Glutamatergic neuron (in vitro differentiated cells): ENCODE results near the gene TSACC. TPM values are rescaled to one million over a fixed set of nuclear protein-coding genes. Genes with fewer than 3 reads are reported as not detected.

ENCODE experiments used
- DNase-seq: peaks from one replicate; pipeline ENCODE4 v3.0.0; 2022
- H3K27ac Mint-ChIP-seq: one replicate; pipeline ENCODE4 v1.8.0; 2020; ENCODE audit warnings: mild to moderate bottlenecking, mixed read lengths, inconsistent platforms; ENCODE audit not compliant: unreplicated experiment
- H3K27me3 Mint-ChIP-seq: one replicate; pipeline ENCODE4 v1.8.0; 2020; ENCODE audit warnings: mild to moderate bottlenecking, moderate library complexity, mixed read lengths, inconsistent platforms; ENCODE audit not compliant: unreplicated experiment
- H3K36me3 Mint-ChIP-seq: one replicate; pipeline ENCODE4 v1.8.0; 2020; ENCODE audit warnings: mild to moderate bottlenecking, mixed read lengths, inconsistent platforms; ENCODE audit not compliant: unreplicated experiment
- H3K4me1 Mint-ChIP-seq: one replicate; pipeline ENCODE4 v1.8.0; 2020; ENCODE audit warnings: mild to moderate bottlenecking, low read depth, mixed read lengths, inconsistent platforms; ENCODE audit not compliant: unreplicated experiment
- H3K4me3 Mint-ChIP-seq: one replicate; pipeline ENCODE4 v1.8.0; 2020; ENCODE audit warnings: mild to moderate bottlenecking, mixed read lengths, inconsistent platforms; ENCODE audit not compliant: unreplicated experiment
- H3K9me3 Mint-ChIP-seq: one replicate; pipeline ENCODE4 v1.8.0; 2020; ENCODE audit warnings: mild to moderate bottlenecking, moderate library complexity, mixed read lengths, inconsistent platforms; ENCODE audit not compliant: unreplicated experiment
- total RNA-seq: library from RNA; stranded (reverse); fragmentation: NEBNext Ultra II Directional; extraction: Animal tissue kit (Norgen Biotek cat#: 25700); gene quantifications from one replicate; pipeline ENCODE4 v1.2.1, GENCODE V29; 2021; ENCODE audit not compliant: unreplicated experiment
- TF ChIP-seq, protein P1 (sequence below): fragments of 200-600 bp; sonication (generic); IDR thresholded peaks from one replicate; pipeline ENCODE4 v1.5.0; 2021; ENCODE audit not compliant: partially characterized antibody, unreplicated experiment

Gene TSACC
- total RNA-seq, 1 donor from 2014 or later, result not detected

- no peak for DNase-seq
- TF ChIP-seq, protein P1, sequence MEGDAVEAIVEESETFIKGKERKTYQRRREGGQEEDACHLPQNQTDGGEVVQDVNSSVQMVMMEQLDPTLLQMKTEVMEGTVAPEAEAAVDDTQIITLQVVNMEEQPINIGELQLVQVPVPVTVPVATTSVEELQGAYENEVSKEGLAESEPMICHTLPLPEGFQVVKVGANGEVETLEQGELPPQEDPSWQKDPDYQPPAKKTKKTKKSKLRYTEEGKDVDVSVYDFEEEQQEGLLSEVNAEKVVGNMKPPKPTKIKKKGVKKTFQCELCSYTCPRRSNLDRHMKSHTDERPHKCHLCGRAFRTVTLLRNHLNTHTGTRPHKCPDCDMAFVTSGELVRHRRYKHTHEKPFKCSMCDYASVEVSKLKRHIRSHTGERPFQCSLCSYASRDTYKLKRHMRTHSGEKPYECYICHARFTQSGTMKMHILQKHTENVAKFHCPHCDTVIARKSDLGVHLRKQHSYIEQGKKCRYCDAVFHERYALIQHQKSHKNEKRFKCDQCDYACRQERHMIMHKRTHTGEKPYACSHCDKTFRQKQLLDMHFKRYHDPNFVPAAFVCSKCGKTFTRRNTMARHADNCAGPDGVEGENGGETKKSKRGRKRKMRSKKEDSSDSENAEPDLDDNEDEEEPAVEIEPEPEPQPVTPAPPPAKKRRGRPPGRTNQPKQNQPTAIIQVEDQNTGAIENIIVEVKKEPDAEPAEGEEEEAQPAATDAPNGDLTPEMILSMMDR, result no peak
- Mint-ChIP-seq H3K36me3 (no peaks in the 10 kb centered on the region), H3K27me3 (peaks cover 23% of the 10 kb centered on the region), H3K4me3 (no peak overlapping the region), H3K9me3 (no peaks in the 10 kb centered on the region), H3K4me1 (peaks cover 4% of the 10 kb centered on the region), H3K27ac (no peak overlapping the region)
Measured at GRCh38 chr1:156389311-156389710, 51.0 kb downstream of the TSACC start.

DNA sequence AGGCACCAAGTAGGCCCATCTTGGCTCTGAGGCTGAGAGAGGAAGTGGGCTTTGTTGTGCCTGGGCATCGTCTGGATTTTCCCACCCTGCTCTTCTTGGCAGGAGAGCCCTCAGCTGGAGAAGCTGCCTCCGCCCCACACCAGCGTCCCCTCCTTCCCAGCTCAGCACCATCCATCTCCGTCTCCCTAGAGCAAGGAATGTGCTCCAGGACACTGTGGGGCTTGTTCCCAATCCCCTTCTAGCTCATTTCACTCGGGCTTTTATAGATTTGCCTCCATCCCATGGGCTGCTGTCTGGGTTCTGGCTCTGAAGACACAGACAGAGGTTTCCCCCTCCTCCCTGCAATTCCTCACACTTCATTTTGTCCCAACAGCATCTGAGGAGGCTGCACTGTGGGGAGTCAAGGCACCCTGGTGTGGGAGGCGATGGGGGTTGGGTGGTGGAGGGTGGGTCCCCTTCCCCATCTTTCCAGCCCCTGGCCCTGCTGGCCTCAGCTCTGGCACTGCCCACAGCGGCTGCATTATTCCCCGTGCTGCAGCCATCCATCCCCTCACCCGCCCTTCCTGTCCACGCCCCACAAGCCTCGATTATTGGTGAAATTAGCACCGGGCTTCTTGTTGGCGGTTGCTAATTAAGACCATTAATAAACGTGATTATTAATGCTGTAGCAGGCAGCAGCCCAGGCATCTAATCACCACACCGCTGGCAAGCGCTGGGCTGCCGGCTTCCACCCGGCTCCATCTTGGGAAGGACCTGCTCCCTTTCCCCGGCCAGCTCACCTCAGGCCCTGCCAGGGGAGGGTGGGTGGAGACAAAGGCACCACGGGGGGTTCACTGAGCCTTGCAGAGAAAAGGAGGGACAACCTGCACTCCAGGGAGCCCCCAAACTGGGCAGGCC is 52.4 kb downstream of the TSACC start:
- no peak overlapping the region for H3K27ac Mint-ChIP-seq
- H3K4me1 Mint-ChIP-seq, result peaks cover 4% of the 10 kb centered on the region
- no peak overlapping the region for H3K4me3 Mint-ChIP-seq
- DNase-seq, result no peak
- H3K9me3 Mint-ChIP-seq, result no peaks in the 10 kb centered on the region
- peaks cover 23% of the 10 kb centered on the region for H3K27me3 Mint-ChIP-seq
- H3K36me3 Mint-ChIP-seq, result no peaks in the 10 kb centered on the region
- TF ChIP-seq, protein P1, result no peak

- Mint-ChIP-seq H3K4me1 (peaks cover 4% of the 10 kb centered on the region), H3K9me3 (no peaks in the 10 kb centered on the region), H3K4me3 (no peak overlapping the region), H3K27ac (no peak overlapping the region), H3K27me3 (peaks cover 23% of the 10 kb centered on the region), H3K36me3 (no peaks in the 10 kb centered on the region)
- TF ChIP-seq, protein P1, result no peak
- no peak for DNase-seq
Measured at GRCh38 chr1:156391366-156391677, 53.0 kb downstream of the TSACC start.

DNA sequence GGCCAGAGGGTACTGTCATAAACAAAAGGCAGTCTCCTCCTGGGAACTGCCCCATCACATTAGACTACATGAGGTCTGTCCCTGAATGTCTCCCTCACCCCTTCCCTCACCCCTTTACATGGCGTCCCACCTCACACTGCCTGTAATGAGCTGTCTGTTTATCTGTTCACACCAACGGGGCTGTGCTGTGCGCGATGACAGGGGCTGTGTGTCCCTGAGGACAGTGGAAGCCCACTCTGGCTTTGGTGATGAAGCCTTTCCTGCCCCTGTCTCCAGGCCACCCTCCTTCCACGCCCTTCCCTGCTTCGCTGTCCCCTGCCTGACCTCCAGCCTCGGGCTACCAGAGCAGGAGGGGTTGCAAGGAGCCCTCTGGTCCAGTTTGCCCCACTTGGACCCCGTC is 53.4 kb downstream of the TSACC start:
- Mint-ChIP-seq H3K9me3 (no peaks in the 10 kb centered on the region), H3K27me3 (peaks cover 21% of the 10 kb centered on the region), H3K4me3 (no peak overlapping the region), H3K27ac (no peak overlapping the region), H3K4me1 (peaks cover 4% of the 10 kb centered on the region), H3K36me3 (no peaks in the 10 kb centered on the region)
- no peak for DNase-seq
- TF ChIP-seq, protein P1, result no peak

DNA sequence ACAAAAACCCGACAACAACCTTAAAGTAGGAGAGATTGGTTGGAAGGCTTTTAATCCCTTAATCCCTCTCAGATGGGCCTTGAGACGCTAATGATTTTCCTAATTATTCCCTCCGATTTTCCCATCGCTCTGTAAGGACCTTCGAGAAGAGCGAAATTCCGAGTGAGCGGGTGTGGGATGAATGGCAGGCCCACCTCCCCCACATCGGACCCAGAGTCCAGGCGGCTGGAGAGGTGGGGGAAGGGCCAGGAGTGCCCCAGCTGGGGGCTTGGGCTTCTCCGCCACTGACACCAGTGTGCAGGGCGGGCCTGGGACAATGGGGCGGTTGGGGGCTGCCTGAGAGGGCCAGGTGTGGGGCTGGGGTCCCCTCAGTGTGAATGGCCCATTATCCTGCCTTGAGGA is 54.1 kb downstream of the TSACC start:
- H3K4me3 Mint-ChIP-seq, result no peak overlapping the region
- H3K27me3 Mint-ChIP-seq, result peaks cover 17% of the 10 kb centered on the region
- H3K36me3 Mint-ChIP-seq, result no peaks in the 10 kb centered on the region
- H3K9me3 Mint-ChIP-seq, result no peaks in the 10 kb centered on the region
- TF ChIP-seq, protein P1, result no peak
- no peak for DNase-seq
- peaks cover 4% of the 10 kb centered on the region for H3K4me1 Mint-ChIP-seq
- H3K27ac Mint-ChIP-seq, result no peak overlapping the region
